Measurements from ENCODE around the gene LRMDA.

The LRMDA gene

DNA sequence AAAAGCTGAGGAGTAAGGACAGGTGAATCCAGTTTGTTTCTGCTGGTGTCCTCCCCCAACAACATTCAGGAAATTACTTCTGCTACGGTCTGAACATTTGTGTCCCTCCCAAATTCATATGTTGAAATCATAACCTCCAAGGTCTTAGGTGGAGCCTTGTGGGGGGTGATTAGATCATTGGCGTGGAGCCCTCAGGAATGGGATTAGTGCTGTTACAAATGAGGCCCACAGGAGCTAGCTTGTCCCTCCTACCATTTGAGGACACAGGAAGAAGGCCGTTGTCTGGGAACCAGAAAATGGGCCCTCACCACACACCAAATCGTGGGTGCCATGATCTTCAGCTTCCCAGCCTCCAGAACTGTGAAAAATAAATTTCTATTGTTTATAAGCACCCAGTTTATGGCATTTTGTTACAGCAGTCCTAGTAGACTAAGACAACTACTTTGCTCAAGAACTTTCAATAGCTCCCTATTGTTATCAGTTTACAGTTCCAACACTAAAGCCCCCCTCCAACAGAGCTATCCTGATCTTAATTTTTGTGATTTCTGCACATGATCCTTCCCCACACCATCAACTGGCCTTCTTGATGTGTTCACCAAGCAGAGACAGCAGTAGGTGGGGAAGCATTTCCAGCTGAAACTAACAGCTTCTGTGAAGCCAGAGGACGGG, 2.1 kb upstream of the LRMDA start:
- TF ChIP-seq ZBTB7A (IDR thresholded peaks at IDR 0.05; ENCODE audit: low read depth) (no peak), CREB1 (IDR thresholded peaks at IDR 0.05; ENCODE audit: low read depth) (no peak), EGR1 (IDR thresholded peaks at IDR 0.05) (no peak)
- TF ChIP-seq, protein P1, sequence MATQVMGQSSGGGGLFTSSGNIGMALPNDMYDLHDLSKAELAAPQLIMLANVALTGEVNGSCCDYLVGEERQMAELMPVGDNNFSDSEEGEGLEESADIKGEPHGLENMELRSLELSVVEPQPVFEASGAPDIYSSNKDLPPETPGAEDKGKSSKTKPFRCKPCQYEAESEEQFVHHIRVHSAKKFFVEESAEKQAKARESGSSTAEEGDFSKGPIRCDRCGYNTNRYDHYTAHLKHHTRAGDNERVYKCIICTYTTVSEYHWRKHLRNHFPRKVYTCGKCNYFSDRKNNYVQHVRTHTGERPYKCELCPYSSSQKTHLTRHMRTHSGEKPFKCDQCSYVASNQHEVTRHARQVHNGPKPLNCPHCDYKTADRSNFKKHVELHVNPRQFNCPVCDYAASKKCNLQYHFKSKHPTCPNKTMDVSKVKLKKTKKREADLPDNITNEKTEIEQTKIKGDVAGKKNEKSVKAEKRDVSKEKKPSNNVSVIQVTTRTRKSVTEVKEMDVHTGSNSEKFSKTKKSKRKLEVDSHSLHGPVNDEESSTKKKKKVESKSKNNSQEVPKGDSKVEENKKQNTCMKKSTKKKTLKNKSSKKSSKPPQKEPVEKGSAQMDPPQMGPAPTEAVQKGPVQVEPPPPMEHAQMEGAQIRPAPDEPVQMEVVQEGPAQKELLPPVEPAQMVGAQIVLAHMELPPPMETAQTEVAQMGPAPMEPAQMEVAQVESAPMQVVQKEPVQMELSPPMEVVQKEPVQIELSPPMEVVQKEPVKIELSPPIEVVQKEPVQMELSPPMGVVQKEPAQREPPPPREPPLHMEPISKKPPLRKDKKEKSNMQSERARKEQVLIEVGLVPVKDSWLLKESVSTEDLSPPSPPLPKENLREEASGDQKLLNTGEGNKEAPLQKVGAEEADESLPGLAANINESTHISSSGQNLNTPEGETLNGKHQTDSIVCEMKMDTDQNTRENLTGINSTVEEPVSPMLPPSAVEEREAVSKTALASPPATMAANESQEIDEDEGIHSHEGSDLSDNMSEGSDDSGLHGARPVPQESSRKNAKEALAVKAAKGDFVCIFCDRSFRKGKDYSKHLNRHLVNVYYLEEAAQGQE (IDR thresholded peaks at IDR 0.05; ENCODE audit: low read depth) = no peak

DNA sequence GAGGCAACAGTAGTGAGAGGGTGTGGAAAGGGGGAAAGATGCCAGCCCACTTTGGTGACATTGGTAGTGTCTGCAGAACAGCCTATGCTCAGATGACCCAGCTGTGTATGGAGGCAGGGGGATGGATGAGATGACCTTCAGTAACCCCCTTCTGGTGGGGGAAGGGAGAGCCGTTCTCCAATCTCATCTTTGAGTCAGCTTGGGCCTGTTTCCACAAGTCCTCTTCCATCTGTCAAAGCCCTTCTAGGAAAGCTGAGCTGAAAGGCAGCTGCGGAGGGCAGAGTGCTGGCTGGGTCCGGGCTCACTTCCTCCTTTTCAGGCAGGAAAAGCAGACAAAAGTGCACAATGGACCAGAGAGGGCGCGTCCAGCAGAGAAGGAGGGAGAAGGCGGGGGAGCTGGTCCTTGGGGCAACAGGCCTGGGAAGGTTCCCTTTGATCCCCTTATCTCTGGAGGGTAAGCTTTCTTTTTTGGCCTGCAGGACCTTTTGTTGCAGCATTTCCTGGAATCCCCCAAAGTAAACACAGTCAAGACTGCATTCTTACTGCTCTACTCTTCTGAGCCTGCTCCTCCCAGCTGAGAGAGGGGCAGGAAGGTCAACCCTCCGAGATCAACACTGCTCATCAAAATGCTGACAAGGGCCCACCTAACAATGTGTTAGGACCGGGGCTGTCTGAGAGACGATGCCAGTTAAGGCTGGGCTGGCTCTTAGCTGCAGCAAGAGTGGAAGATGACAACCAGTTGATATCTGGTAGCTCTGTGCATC, 1.2 kb upstream of the LRMDA start:
- TF ChIP-seq EP300 (IDR thresholded peaks at IDR 0.05; ENCODE audit: borderline replicate concordance) (no peak), TCF12 (IDR thresholded peaks at IDR 0.05; ENCODE audit: low read depth) (no peak), CREB1 (IDR thresholded peaks at IDR 0.05; ENCODE audit: low read depth) (no peak), YY1 (IDR thresholded peaks at IDR 0.05; ENCODE audit: low read depth) (no peak), EGR1 (IDR thresholded peaks at IDR 0.05) (no peak), ZBTB7A (IDR thresholded peaks at IDR 0.05; ENCODE audit: low read depth) (no peak), FOXM1 (IDR thresholded peaks at IDR 0.05; ENCODE audit: borderline replicate concordance, low read depth) (no peak), TEAD4 (IDR thresholded peaks at IDR 0.05) (no peak), TAF1 (IDR thresholded peaks at IDR 0.05; ENCODE audit: low read depth) (no peak), RAD21 (IDR thresholded peaks at IDR 0.05; ENCODE audit: low read depth) (no peak), NFIC (IDR thresholded peaks at IDR 0.05) (no peak), CEBPB (IDR thresholded peaks at IDR 0.05) (no peak)
- TF ChIP-seq, protein P1 (IDR thresholded peaks at IDR 0.05; ENCODE audit: low read depth) = no peak
- TF ChIP-seq, protein P2, sequence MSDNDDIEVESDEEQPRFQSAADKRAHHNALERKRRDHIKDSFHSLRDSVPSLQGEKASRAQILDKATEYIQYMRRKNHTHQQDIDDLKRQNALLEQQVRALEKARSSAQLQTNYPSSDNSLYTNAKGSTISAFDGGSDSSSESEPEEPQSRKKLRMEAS (IDR thresholded peaks at IDR 0.05) = no peak
- TF ChIP-seq, protein P3, sequence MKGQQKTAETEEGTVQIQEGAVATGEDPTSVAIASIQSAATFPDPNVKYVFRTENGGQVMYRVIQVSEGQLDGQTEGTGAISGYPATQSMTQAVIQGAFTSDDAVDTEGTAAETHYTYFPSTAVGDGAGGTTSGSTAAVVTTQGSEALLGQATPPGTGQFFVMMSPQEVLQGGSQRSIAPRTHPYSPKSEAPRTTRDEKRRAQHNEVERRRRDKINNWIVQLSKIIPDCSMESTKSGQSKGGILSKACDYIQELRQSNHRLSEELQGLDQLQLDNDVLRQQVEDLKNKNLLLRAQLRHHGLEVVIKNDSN (IDR thresholded peaks at IDR 0.05) = no peak

DNA sequence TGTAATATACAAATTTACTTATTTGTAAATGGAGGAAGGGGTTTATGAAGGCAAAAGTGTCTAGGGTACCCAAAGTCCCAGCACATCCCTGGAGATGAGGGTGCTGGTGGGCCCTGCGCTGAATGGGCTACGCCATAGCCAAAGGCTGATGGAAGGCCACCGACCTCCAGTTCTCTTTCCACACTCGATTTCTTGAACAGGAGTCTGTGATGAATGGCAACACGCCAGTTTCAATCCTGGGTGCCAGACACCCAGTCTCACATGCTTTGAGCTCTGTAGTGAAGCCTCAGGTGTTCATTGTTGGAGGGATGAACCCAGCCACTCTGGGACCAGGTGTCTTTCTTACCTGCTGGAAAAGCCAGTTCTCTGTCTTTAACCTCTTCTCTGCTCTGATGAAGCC, 752 bp downstream of the LRMDA start:
- TF ChIP-seq EP300 (IDR thresholded peaks at IDR 0.05; ENCODE audit: borderline replicate concordance) (no peak), TEAD4 (IDR thresholded peaks at IDR 0.05) (no peak), RAD21 (IDR thresholded peaks at IDR 0.05; ENCODE audit: low read depth) (no peak)

DNA sequence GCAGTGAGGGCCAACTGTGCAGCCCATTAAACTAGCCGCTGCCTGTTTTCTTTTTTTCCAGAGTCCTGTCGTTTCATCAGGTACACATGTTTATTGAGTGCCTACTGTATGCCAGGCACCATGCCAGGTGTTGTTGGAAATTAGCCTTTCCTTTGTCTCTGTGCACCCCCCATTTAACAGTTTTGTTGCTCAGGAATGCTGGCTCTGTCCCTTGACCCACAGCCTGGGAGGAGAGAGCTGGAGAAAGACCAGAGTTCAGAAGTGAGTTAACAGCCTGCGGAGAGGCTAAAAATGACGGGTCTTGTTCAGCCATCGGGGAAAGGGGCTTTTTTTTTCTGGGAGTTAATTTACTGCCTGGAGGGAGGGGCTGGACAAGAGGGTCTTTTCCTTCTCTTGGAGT, 1.3 kb downstream of the LRMDA start:
- TF ChIP-seq, protein P2 (IDR thresholded peaks at IDR 0.05) = no peak
- TF ChIP-seq, protein P3 (IDR thresholded peaks at IDR 0.05) = no peak
- no peak for TF ChIP-seq TAF1 (IDR thresholded peaks at IDR 0.05; ENCODE audit: low read depth)
- TF ChIP-seq CEBPB (IDR thresholded peaks at IDR 0.05) = no peak
- no peak for TF ChIP-seq TCF12 (IDR thresholded peaks at IDR 0.05; ENCODE audit: low read depth)
- no peak for TF ChIP-seq EP300 (IDR thresholded peaks at IDR 0.05; ENCODE audit: borderline replicate concordance)
- no peak for TF ChIP-seq TEAD4 (IDR thresholded peaks at IDR 0.05)
- TF ChIP-seq, protein P1 (IDR thresholded peaks at IDR 0.05; ENCODE audit: low read depth) = no peak

All from Ishikawa (cell line).